ENCODE measurements around the gene USP40. TPM values are rescaled to one million over a fixed set of nuclear protein-coding genes. Genes with fewer than 3 reads are reported as not detected.

Gene USP40
- total and polyA plus RNA-seq, 2 experiments from 2014 or later, result 5.7 to 11.7 TPM

GRCh38 chr2:233501198-233502076 is 65.1 kb downstream of the USP40 start (continued):
- TF ChIP-seq, protein P1, sequence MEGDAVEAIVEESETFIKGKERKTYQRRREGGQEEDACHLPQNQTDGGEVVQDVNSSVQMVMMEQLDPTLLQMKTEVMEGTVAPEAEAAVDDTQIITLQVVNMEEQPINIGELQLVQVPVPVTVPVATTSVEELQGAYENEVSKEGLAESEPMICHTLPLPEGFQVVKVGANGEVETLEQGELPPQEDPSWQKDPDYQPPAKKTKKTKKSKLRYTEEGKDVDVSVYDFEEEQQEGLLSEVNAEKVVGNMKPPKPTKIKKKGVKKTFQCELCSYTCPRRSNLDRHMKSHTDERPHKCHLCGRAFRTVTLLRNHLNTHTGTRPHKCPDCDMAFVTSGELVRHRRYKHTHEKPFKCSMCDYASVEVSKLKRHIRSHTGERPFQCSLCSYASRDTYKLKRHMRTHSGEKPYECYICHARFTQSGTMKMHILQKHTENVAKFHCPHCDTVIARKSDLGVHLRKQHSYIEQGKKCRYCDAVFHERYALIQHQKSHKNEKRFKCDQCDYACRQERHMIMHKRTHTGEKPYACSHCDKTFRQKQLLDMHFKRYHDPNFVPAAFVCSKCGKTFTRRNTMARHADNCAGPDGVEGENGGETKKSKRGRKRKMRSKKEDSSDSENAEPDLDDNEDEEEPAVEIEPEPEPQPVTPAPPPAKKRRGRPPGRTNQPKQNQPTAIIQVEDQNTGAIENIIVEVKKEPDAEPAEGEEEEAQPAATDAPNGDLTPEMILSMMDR (conservative IDR thresholded peaks at IDR 0.05; ENCODE audit: low read depth in 2 of 2), result no peak
- TF ChIP-seq JUNB (IDR thresholded peaks at IDR 0.05; ENCODE audit: unreplicated experiment) (no peak), STAT1 (IDR thresholded peaks at IDR 0.05; ENCODE audit: unreplicated experiment) (no peak), ZNF331 (CRISPR knock-in tag; IDR thresholded peaks at IDR 0.05; ENCODE audit: low read depth) (no peak)
- TF ChIP-seq, protein P2, sequence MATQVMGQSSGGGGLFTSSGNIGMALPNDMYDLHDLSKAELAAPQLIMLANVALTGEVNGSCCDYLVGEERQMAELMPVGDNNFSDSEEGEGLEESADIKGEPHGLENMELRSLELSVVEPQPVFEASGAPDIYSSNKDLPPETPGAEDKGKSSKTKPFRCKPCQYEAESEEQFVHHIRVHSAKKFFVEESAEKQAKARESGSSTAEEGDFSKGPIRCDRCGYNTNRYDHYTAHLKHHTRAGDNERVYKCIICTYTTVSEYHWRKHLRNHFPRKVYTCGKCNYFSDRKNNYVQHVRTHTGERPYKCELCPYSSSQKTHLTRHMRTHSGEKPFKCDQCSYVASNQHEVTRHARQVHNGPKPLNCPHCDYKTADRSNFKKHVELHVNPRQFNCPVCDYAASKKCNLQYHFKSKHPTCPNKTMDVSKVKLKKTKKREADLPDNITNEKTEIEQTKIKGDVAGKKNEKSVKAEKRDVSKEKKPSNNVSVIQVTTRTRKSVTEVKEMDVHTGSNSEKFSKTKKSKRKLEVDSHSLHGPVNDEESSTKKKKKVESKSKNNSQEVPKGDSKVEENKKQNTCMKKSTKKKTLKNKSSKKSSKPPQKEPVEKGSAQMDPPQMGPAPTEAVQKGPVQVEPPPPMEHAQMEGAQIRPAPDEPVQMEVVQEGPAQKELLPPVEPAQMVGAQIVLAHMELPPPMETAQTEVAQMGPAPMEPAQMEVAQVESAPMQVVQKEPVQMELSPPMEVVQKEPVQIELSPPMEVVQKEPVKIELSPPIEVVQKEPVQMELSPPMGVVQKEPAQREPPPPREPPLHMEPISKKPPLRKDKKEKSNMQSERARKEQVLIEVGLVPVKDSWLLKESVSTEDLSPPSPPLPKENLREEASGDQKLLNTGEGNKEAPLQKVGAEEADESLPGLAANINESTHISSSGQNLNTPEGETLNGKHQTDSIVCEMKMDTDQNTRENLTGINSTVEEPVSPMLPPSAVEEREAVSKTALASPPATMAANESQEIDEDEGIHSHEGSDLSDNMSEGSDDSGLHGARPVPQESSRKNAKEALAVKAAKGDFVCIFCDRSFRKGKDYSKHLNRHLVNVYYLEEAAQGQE (IDR thresholded peaks at IDR 0.05; ENCODE audit: unreplicated experiment), result no peak

DNA sequence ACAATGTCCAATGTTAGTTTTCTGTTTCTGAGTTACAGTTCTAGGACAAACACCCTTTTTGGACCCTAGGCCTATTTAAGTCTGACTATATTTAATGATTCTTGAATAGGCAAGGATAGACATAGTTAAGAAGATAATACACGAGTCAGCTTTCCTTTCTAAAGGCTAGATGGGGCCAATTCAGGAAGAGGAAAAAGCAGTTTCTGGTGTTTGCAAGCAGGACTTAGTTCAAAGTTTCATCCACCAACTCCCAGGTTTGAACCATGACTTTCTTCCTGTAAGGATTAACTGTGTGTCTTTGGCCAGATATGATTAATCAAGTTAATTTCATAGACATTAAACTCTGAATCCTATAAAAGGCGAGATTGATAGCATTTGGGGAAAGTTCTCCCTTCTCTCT is 66.7 kb downstream of the USP40 start:
- H3F3A ChIP-seq (replicated peaks; ENCODE audit: low read depth), result no peaks in the 10 kb centered on the region
- no peaks in the 10 kb centered on the region for H3K27me3 ChIP-seq (ENCODE audit: insufficient read depth)
- H3K4me1 ChIP-seq (ENCODE audit: insufficient read depth), result no peaks in the 10 kb centered on the region
- Mint-ChIP-seq H3K4me3 (no peak overlapping the region), H3K27ac (no peak overlapping the region), H3K36me3 (ENCODE audit: low read depth) (peaks cover 7% of the 10 kb centered on the region; the same call in 2 of the 3 replicates), H3K9me3 (peaks cover 7% of the 10 kb centered on the region; the same call in 1 of the 3 replicates), H3K4me1 (peaks cover 7% of the 10 kb centered on the region; the same call in 2 of the 3 replicates), H3K27me3 (ENCODE audit: insufficient read depth, low read depth, poor library complexity) (no peaks in the 10 kb centered on the region)
- H2AFZ ChIP-seq, result no peak overlapping the region
- ATAC-seq (no peak), DNase-seq (ENCODE audit: low spot score) (no peak)
- H4K20me1 ChIP-seq (replicated peaks; ENCODE audit: insufficient read depth), result no peaks in the 10 kb centered on the region
- H3K4me3 ChIP-seq, result no peak overlapping the region
- H3K79me2 ChIP-seq (replicated peaks; ENCODE audit: insufficient read depth), result no peaks in the 10 kb centered on the region
- H3K36me3 ChIP-seq (ENCODE audit: insufficient read depth), result no peaks in the 10 kb centered on the region; the same call in 1 of the 2 replicates
- TF ChIP-seq ZNF114 (CRISPR knock-in tag; IDR thresholded peaks at IDR 0.05), result no peak
- no peak overlapping the region for H3K4me2 ChIP-seq
- H3K27ac ChIP-seq (ENCODE audit: low read depth), result no peak overlapping the region
- no peaks in the 10 kb centered on the region for H3K9me2 ChIP-seq (ENCODE audit: insufficient read depth)

DNA sequence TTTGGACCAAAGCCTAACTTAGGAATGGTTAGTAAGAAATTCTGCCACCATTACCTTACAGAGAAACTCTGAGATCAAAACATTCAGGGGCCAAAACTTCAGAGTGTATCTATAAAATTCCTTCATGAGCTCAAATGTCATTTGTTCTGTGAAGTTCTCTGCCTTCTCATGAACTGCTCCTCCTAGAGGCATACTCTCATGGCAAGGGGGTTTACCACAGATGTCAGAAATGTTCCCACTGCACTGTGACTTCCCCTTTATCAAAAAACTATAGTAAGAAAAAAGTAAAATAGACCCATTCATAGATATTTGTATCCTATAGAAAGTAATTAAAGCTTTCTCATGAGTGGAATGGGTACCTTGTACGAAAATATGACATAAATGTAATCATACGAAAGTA is 68.5 kb downstream of the USP40 start:
- Histone ChIP-seq H3K79me2 (replicated peaks; ENCODE audit: insufficient read depth) (no peaks in the 10 kb centered on the region), H3F3A (replicated peaks; ENCODE audit: low read depth) (no peaks in the 10 kb centered on the region), H3K4me2 (no peak overlapping the region), H2AFZ (no peak overlapping the region), H3K27ac (ENCODE audit: low read depth) (no peak overlapping the region), H3K9me2 (ENCODE audit: insufficient read depth) (no peaks in the 10 kb centered on the region), H3K4me3 (no peak overlapping the region), H3K27me3 (ENCODE audit: insufficient read depth) (no peaks in the 10 kb centered on the region), H3K36me3 (ENCODE audit: insufficient read depth) (no peaks in the 10 kb centered on the region), H4K20me1 (replicated peaks; ENCODE audit: insufficient read depth) (no peaks in the 10 kb centered on the region), H3K4me1 (ENCODE audit: insufficient read depth) (no peaks in the 10 kb centered on the region)
- Mint-ChIP-seq H3K4me1 (peaks cover 7% of the 10 kb centered on the region; the same call in 2 of the 3 replicates), H3K4me3 (no peak overlapping the region), H3K36me3 (ENCODE audit: low read depth) (peaks cover 7% of the 10 kb centered on the region; the same call in 2 of the 3 replicates), H3K27ac (no peak overlapping the region), H3K9me3 (peaks cover 5% of the 10 kb centered on the region; the same call in 1 of the 3 replicates), H3K27me3 (ENCODE audit: insufficient read depth, low read depth, poor library complexity) (no peaks in the 10 kb centered on the region)
- DNase-seq (ENCODE audit: low spot score) (no peak), ATAC-seq (no peak)
- no peak for TF ChIP-seq ZNF114 (CRISPR knock-in tag; IDR thresholded peaks at IDR 0.05)
- TF ChIP-seq POLR2AphosphoS5 (IDR thresholded peaks at IDR 0.05; ENCODE audit: low read depth), result no peak
- no peak for TF ChIP-seq EZH2 (IDR thresholded peaks at IDR 0.05; ENCODE audit: low read depth, unreplicated experiment)
- no peak for TF ChIP-seq JUNB (IDR thresholded peaks at IDR 0.05; ENCODE audit: unreplicated experiment)
- no peak for TF ChIP-seq STAT1 (IDR thresholded peaks at IDR 0.05; ENCODE audit: unreplicated experiment)
- TF ChIP-seq EZH2phosphoT487 (IDR thresholded peaks at IDR 0.05; ENCODE audit: unreplicated experiment), result no peak
- TF ChIP-seq, protein P1 (conservative IDR thresholded peaks at IDR 0.05; ENCODE audit: low read depth in 2 of 2), result no peak
- no peak for TF ChIP-seq CREB1 (CRISPR knock-in tag; IDR thresholded peaks at IDR 0.05; ENCODE audit: low read depth)
- TF ChIP-seq, protein P3, sequence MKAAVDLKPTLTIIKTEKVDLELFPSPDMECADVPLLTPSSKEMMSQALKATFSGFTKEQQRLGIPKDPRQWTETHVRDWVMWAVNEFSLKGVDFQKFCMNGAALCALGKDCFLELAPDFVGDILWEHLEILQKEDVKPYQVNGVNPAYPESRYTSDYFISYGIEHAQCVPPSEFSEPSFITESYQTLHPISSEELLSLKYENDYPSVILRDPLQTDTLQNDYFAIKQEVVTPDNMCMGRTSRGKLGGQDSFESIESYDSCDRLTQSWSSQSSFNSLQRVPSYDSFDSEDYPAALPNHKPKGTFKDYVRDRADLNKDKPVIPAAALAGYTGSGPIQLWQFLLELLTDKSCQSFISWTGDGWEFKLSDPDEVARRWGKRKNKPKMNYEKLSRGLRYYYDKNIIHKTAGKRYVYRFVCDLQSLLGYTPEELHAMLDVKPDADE (IDR thresholded peaks at IDR 0.05), result no peak

Data from GM23338 (cell line).